K562 (cell line): ENCODE measurements around the gene FGR. TPM values are rescaled to one million over a fixed set of nuclear protein-coding genes. Genes with fewer than 3 reads are reported as not detected.

Experiments used
- ATAC-seq: fragments of 200-7000 bp; cut with Tn5 transposase; 3 replicates; pipeline ENCODE4 v1.9.1; 2020; ENCODE audit warnings: moderate library complexity
- BruUV-seq: library from RNA; stranded (reverse); fragments of 400-500 nt; replicated peaks from 2 replicates; lab custom pipeline; 2021; lab: Mats Ljungman, UMichigan
- CTCF ChIA-PET: fragments of 300-600 bp; formaldehyde crosslinking; extraction: SDS; loops from one replicate; lab custom pipeline; 2021; ENCODE audit warnings: low intra/inter-chr PET ratio; lab: Yijun Ruan, JAX
- POLR2A ChIA-PET: fragments of 300-600, 350-650 bp; sonication (Branson Sonifier 250); formaldehyde crosslinking; extraction: SDS; loops from one replicate; lab custom pipeline; 2021; ENCODE audit warnings: antibody characterized with exemption, inconsistent platforms; lab: Yijun Ruan, JAX
- DNase-seq, 4 experiments: peaks; one replicate each; pipeline versions ENCODE4 v3.0.0 to v3.0.0-alpha.2; 2011 to 2018; ENCODE audit warnings: low spot score in 3 of 4, mixed read lengths in 3 of 4; ENCODE audit errors: extremely low read depth in 1 of 4
- FAIRE-seq: peaks from 2 replicates; lab custom pipeline; 2011; peaks lifted over from hg19 to GRCh38; lab: Jason Lieb, UNC
- H2AFZ ChIP-seq: 2 replicates; pipeline ENCODE4 v1.6.0; 2011; ENCODE audit warnings: low read depth, low read length, control low read depth, inconsistent platforms
- H3K27ac ChIP-seq: fragments of 200-600 bp; 3 replicates; pipeline ENCODE4 v1.8.0; 2011; ENCODE audit warnings: low read depth, mild to moderate bottlenecking, control low read depth, inconsistent platforms, low read length, moderate library complexity, mixed read lengths; ENCODE audit errors: extremely low read depth
- H3K27me3 ChIP-seq, 2 experiments: fragments of 300-600 bp in 1 of 2; 2 replicates in 1 of 2; 3 replicates in 1 of 2; pipeline versions ENCODE4 v1.6.0 to v1.8.0; 2011; ENCODE audit warnings: inconsistent platforms in 2 of 2, low read length in 2 of 2, mild to moderate bottlenecking in 1 of 2, mixed read lengths in 1 of 2, moderate library complexity in 1 of 2; ENCODE audit not compliant: control insufficient read depth in 2 of 2, insufficient read depth in 2 of 2
- H3K36me3 ChIP-seq: fragments of 300-600 bp; 3 replicates; pipeline ENCODE4 v1.8.0; 2011; ENCODE audit warnings: mild to moderate bottlenecking, low read length, inconsistent platforms; ENCODE audit not compliant: control insufficient read depth, insufficient read depth
- H3K4me1 ChIP-seq, 2 experiments: fragments of 200-600 bp in 1 of 2; replicated peaks in 1 of 2; 2 replicates in 1 of 2; 3 replicates in 1 of 2; pipeline versions ENCODE4 v1.5.1 to v1.8.0; 2011; ENCODE audit warnings: inconsistent platforms in 2 of 2, low read length in 2 of 2, mild to moderate bottlenecking in 1 of 2, mixed read lengths in 1 of 2, moderate library complexity in 1 of 2; ENCODE audit not compliant: control insufficient read depth in 2 of 2, insufficient read depth in 2 of 2
- H3K4me2 ChIP-seq: 2 replicates; pipeline ENCODE4 v1.6.1; 2011; ENCODE audit warnings: low read length, control low read depth, inconsistent platforms, mixed read lengths; ENCODE audit not compliant: insufficient read depth
- H3K4me3 ChIP-seq: fragments of 200-600 bp; sonication (generic), shearing (Covaris generic); 2 replicates; pipeline ENCODE4 v1.5.1; 2016; ENCODE audit warnings: control low read depth, inconsistent platforms
- H3K79me2 ChIP-seq: fragments of 200-600 bp; 3 replicates; pipeline ENCODE4 v1.8.0; 2011; ENCODE audit warnings: low read length, inconsistent platforms; ENCODE audit not compliant: control insufficient read depth, insufficient read depth
- H3K9ac ChIP-seq, 2 experiments: 2 replicates each; pipeline versions ENCODE4 v1.6.0 to v1.6.1; 2011; ENCODE audit warnings: low read depth in 2 of 2, low read length in 2 of 2, control low read depth in 1 of 2, inconsistent platforms in 1 of 2, mild to moderate bottlenecking in 1 of 2, mixed read lengths in 1 of 2; ENCODE audit not compliant: insufficient read depth in 1 of 2
- H3K9me1 ChIP-seq: one replicate; pipeline ENCODE4 v1.6.0; 2011; ENCODE audit warnings: inconsistent platforms, mild to moderate bottlenecking, low read length, moderate library complexity; ENCODE audit not compliant: control insufficient read depth, insufficient read depth
- H3K9me3 ChIP-seq: replicated peaks from 2 replicates; pipeline ENCODE4 v1.5.1; 2011; ENCODE audit warnings: low read depth, low read length, inconsistent platforms; ENCODE audit not compliant: control insufficient read depth, insufficient read depth
- H4K20me1 ChIP-seq: replicated peaks from 2 replicates; pipeline ENCODE4 v1.6.1; 2011; ENCODE audit warnings: low read length, inconsistent platforms, mixed read lengths; ENCODE audit not compliant: control insufficient read depth, insufficient read depth
- E2F4 ChIP-seq: sonication (generic); formaldehyde crosslinking; IDR thresholded peaks from 2 replicates; pipeline ENCODE4 v1.8.0; 2022; ENCODE audit warnings: mild to moderate bottlenecking, low read depth, missing genetic modification reagents
- POLR2G ChIP-seq: fragments of 200-400 bp; formaldehyde crosslinking; IDR thresholded peaks from 2 replicates; pipeline ENCODE4 v1.6.1; 2017; ENCODE audit warnings: low read depth, mild to moderate bottlenecking, antibody characterized with exemption, low read length, moderate library complexity
- SRSF9 ChIP-seq: fragments of 200-400 bp; formaldehyde crosslinking; IDR thresholded peaks from 2 replicates; pipeline ENCODE4 v1.6.1; 2017; ENCODE audit warnings: low read depth, low read length, borderline replicate concordance
- TBP ChIP-seq: optimal IDR thresholded peaks from 2 replicates; pipeline ENCODE3; 2011; ENCODE audit warnings: low read depth, low read length, improper control_type of control experiment
- U2AF1 ChIP-seq: fragments of 200-400 bp; formaldehyde crosslinking; optimal IDR thresholded peaks from 2 replicates; pipeline ENCODE3; 2017; ENCODE audit warnings: mild to moderate bottlenecking, low read depth, low read length, moderate library complexity
- ZBTB2 ChIP-seq: fragments of 450-650 bp; IDR thresholded peaks from 2 replicates; pipeline ENCODE4 v1.6.1; 2016; ENCODE audit warnings: antibody characterized with exemption
- ZNF165 ChIP-seq: fragments of 250-450 bp; sonication (Bioruptor Pico); IDR thresholded peaks from 2 replicates; pipeline ENCODE4 v1.4.0; 2020; ENCODE audit warnings: borderline replicate concordance
- ZSCAN29 ChIP-seq: fragments of 450-650 bp; IDR thresholded peaks from 2 replicates; pipeline ENCODE4 v1.6.1; 2017
- WGBS: fragments of 100-300 bp; shearing (Covaris generic); methylation state at CpG from one replicate; pipeline ENCODE4 v1.1.6; 2016; ENCODE audit warnings: low coverage, mixed read lengths; ENCODE audit not compliant: insufficient coverage; ENCODE audit errors: missing lambda C conversion rate; 5-methylcytosine and 5-hydroxymethylcytosine counted together
- in situ Hi-C: fragments of 300-500 bp; cut with MboI; formaldehyde crosslinking; loops from 4 replicates; pipeline ENCODE4 v1.15.0; 2018; ENCODE audit warnings: inconsistent platforms, mixed read lengths
- intact Hi-C: fragments of 100-400 bp; cut with micrococcal nuclease; formaldehyde crosslinking; loops from 2 replicates; pipeline ENCODE4 v1.14.2; 2022
- polyA plus RNA-seq, 8 experiments: library from polyadenylated mRNA; depleted of rRNA in 4 of 8; stranded (reverse) in 5 of 8; unstranded in 3 of 8; fragments of >200 nt; fragmentation: Nextera tagmentation in 2 of 8; fragmentation: Illumina TruSeq in 1 of 8; extraction: Ambion mirVana in 2 of 8; extraction: Trizol in 1 of 8; gene quantifications; 2 replicates each; pipeline versions ENCODE4 v1.2.1 to v1.2.3, GENCODE V29; 2011 to 2014; ENCODE audit warnings: inconsistent platforms in 1 of 8, missing spikeins in 1 of 8
- total RNA-seq, 7 experiments: library from RNA; depleted of rRNA in 6 of 7; stranded (reverse); fragments of >200 nt in 6 of 7; fragmentation: Illumina TruSeq in 2 of 7; extraction: Trizol in 2 of 7; gene quantifications; 2 replicates each; pipeline versions ENCODE4 v1.2.1 to v1.2.3, GENCODE V29; 2011 to 2021; ENCODE audit warnings: low replicate concordance in 1 of 7

The FGR gene
- total and polyA plus RNA-seq, 9 of the 15 experiments (the other 6 are each of a cell fraction or from before 2014, with no cell fraction given) = 0.04 to 0.11 TPM; not detected in 7

- Histone ChIP-seq H3K9ac (no peak overlapping the region), H3K9me1 (no peaks in the 10 kb centered on the region), H3K27me3 (no peaks in the 10 kb centered on the region), H3K4me2 (no peak overlapping the region), H2AFZ (no peak overlapping the region), H3K79me2 (no peaks in the 10 kb centered on the region), H3K4me1 (peaks cover 26 to 30% of the 10 kb centered on the region in 2 experiments), H3K27ac (no peak overlapping the region), H3K9me3 (no peaks in the 10 kb centered on the region), H3K36me3 (no peaks in the 10 kb centered on the region), H3K4me3 (no peak overlapping the region), H4K20me1 (no peaks in the 10 kb centered on the region)
- TF ChIP-seq U2AF1 = no peak
- no peak for TF ChIP-seq ZBTB2
- TF ChIP-seq E2F4 (CRISPR knock-in tag) = no peak
- TF ChIP-seq POLR2G = no peak
- no peak for TF ChIP-seq ZNF165
- TF ChIP-seq ZSCAN29 = no peak
- no peak for TF ChIP-seq TBP
- TF ChIP-seq SRSF9 = no peak
- no peak for FAIRE-seq
- BruUV-seq = no TSS peak
- no peak for ATAC-seq
- 78% methylated on average over 34 of the region's 42 CpGs for WGBS
- in situ Hi-C loops (loop anchor here (5.0 kb wide), 1 partner anchor 566 kb away; no protein-coding TSS in a partner anchor), intact Hi-C loops (loop anchor here (5.0 to 10.0 kb wide), 2 partner anchors 164 to 623 kb away; partner anchors contain the start of gene PPP1R8)
- DNase-seq = no peak
- POLR2A ChIA-PET = interaction anchor here (0.7 kb wide), 1 partner anchor 1116 kb away, joined by 4 read pairs; no protein-coding TSS in a partner anchor
- CTCF ChIA-PET = interaction anchor here (1.1 to 1.4 kb wide), 3 partner anchors 215 to 320 kb away, joined by 3 to 8 read pairs (median 3); no protein-coding TSS in a partner anchor
Measured at GRCh38 chr1:27668121-27668807, 33.3 kb upstream of the FGR start.
